Astrocyte (in vitro differentiated cells and primary cell): ENCODE data around the gene MZB1. TPM values are rescaled to one million over a fixed set of nuclear protein-coding genes. Genes with fewer than 3 reads are reported as not detected.
"Not testable (repeated sequence)": the region's sequence is repeated elsewhere in the genome, so short reads cannot be mapped to it uniquely, and the experiment has no call there.

Experiments used
- DNase-seq: peaks from one replicate; pipeline ENCODE4 v3.0.0-alpha.2; 2010; ENCODE audit warnings: low read depth
- FAIRE-seq: peaks from 2 replicates; lab custom pipeline; 2011; peaks lifted over from hg19 to GRCh38; lab: Jason Lieb, UNC
- H2AFZ ChIP-seq: 2 replicates; pipeline ENCODE4 v1.6.0; 2012; ENCODE audit warnings: low read depth, low read length, inconsistent platforms
- H3K27ac ChIP-seq: 2 replicates; pipeline ENCODE4 v1.5.1; 2011; ENCODE audit warnings: low read depth, low read length, inconsistent platforms
- H3K27me3 ChIP-seq: 2 replicates; pipeline ENCODE4 v1.6.0; 2011; ENCODE audit warnings: low read length, inconsistent platforms; ENCODE audit not compliant: insufficient read depth
- H3K36me3 ChIP-seq: 2 replicates; pipeline ENCODE4 v1.5.1; 2011; ENCODE audit warnings: low read length, inconsistent platforms; ENCODE audit not compliant: insufficient read depth
- H3K4me1 ChIP-seq: 2 replicates; pipeline ENCODE4 v1.5.1; 2011; ENCODE audit warnings: low read length, inconsistent platforms; ENCODE audit not compliant: insufficient read depth
- H3K4me2 ChIP-seq: 2 replicates; pipeline ENCODE4 v1.6.0; 2012; ENCODE audit warnings: low read length, inconsistent platforms
- H3K4me3 ChIP-seq: 2 replicates; pipeline ENCODE4 v1.5.1; 2011; ENCODE audit warnings: low read depth, mild to moderate bottlenecking, low read length, inconsistent platforms; ENCODE audit not compliant: insufficient read depth
- H3K79me2 ChIP-seq: 2 replicates; pipeline ENCODE4 v1.6.0; 2012; ENCODE audit warnings: mild to moderate bottlenecking, low read length, inconsistent platforms; ENCODE audit not compliant: insufficient read depth
- H3K9ac ChIP-seq: 2 replicates; pipeline ENCODE4 v1.6.0; 2012; ENCODE audit warnings: mild to moderate bottlenecking, low read length, inconsistent platforms
- H3K9me3 ChIP-seq: 2 replicates; pipeline ENCODE4 v1.5.1; 2012; ENCODE audit warnings: low read depth, mild to moderate bottlenecking, low read length, inconsistent platforms; ENCODE audit not compliant: insufficient read depth
- H4K20me1 ChIP-seq: 2 replicates; pipeline ENCODE4 v1.6.0; 2012; ENCODE audit warnings: low read length, inconsistent platforms; ENCODE audit not compliant: insufficient read depth
- H3K27ac Mint-ChIP-seq: one replicate; pipeline ENCODE4 v1.8.0; 2021; ENCODE audit warnings: mild to moderate bottlenecking, mixed read lengths; ENCODE audit not compliant: unreplicated experiment
- H3K27me3 Mint-ChIP-seq: one replicate; pipeline ENCODE4 v1.8.0; 2021; ENCODE audit warnings: low read depth, mixed read lengths; ENCODE audit not compliant: unreplicated experiment
- H3K36me3 Mint-ChIP-seq: one replicate; pipeline ENCODE4 v1.8.0; 2021; ENCODE audit warnings: low read depth, mixed read lengths; ENCODE audit not compliant: unreplicated experiment
- H3K4me1 Mint-ChIP-seq: one replicate; pipeline ENCODE4 v1.8.0; 2021; ENCODE audit warnings: low read depth, mixed read lengths; ENCODE audit not compliant: unreplicated experiment
- H3K4me3 Mint-ChIP-seq: one replicate; pipeline ENCODE4 v1.8.0; 2021; ENCODE audit warnings: mild to moderate bottlenecking, moderate library complexity, mixed read lengths; ENCODE audit not compliant: unreplicated experiment
- H3K9me3 Mint-ChIP-seq: one replicate; pipeline ENCODE4 v1.8.0; 2021; ENCODE audit warnings: mild to moderate bottlenecking, mixed read lengths; ENCODE audit not compliant: unreplicated experiment
- EZH2 ChIP-seq: IDR thresholded peaks from 2 replicates; pipeline ENCODE4 v1.6.1; 2012; ENCODE audit warnings: mild to moderate bottlenecking, low read length, inconsistent platforms; ENCODE audit not compliant: insufficient read depth
- total RNA-seq: library from RNA; stranded (reverse); gene quantifications from 2 replicates; pipeline ENCODE4 v1.2.1, GENCODE V29; 2021
- TF ChIP-seq, protein P1 (sequence below): IDR thresholded peaks from 2 replicates; pipeline ENCODE4 v1.5.1; 2011; ENCODE audit warnings: low read depth, mild to moderate bottlenecking, inconsistent platforms, low read length, moderate library complexity; ENCODE audit not compliant: insufficient read depth

Gene MZB1
- total RNA-seq, 1 donor from 2014 or later, result not detected

DNA sequence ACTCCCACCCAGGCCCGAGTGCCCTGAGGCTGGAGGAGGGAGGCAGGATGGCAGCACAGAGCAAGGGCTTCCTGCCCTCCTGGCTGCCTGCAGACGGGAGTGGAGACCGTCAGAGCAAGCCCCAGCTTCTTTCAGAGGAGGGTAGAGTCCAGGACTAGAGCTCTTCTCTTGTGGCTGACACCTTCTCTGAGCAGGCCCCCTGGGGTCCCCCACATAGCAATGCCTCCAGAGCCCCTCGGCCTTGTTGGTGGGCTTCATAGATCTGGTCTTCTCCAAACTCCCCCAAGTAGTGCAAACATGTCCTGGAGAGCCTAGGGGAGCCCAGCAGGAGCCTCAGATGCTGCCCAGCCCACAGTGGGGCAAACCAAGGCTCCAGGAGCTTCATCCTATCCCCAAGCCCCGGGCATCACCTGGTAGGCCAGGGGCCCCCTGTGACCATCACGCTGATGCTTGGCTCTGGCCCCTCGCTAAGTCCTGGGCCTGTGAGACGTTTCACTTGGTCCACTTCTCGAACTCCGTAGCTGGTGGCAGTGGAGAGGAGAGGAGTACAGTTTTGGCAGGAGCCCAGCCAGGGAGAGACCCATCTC lies 2.0 kb downstream of the MZB1 start:
- DNase-seq, result no peak
- no peak overlapping the region for H3K27ac ChIP-seq
- H3K27me3 Mint-ChIP-seq, result peaks cover 28% of the 10 kb centered on the region

DNA sequence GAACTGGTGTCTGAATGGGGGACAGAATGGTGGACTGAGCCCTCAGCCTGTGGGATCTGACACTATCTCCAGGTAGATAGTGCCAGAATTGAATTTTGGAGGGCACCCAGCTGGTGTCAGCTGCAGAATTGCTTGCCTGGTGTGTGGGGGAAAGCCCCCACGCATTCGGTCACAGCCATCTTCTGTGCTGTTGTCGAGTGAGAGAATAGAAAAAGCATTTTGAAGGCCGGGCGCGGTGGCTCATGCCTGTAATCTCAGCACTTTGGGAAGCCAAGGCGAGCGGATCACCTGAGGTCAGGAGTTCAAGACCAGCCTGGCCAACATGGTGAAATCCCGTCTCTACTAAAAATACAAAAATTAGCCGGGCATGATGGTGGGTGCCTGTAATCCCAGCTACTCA lies 2.8 kb downstream of the MZB1 start:
- not testable (repeated sequence) for DNase-seq, FAIRE-seq, H2AFZ ChIP-seq, H3K4me1 Mint-ChIP-seq, H3K36me3 Mint-ChIP-seq, H3K4me3 Mint-ChIP-seq, H3K27ac ChIP-seq, H3K9me3 Mint-ChIP-seq, H3K4me3 ChIP-seq, H3K36me3 ChIP-seq, H3K79me2 ChIP-seq, H3K4me2 ChIP-seq, H3K27me3 ChIP-seq, H3K9me3 ChIP-seq, H3K4me1 ChIP-seq, H3K9ac ChIP-seq, H4K20me1 ChIP-seq, H3K27ac Mint-ChIP-seq
- peaks cover 27% of the 10 kb centered on the region for H3K27me3 Mint-ChIP-seq

More for the DNA sequence above, 2.0 kb downstream of the MZB1 start:
- Mint-ChIP-seq H3K27ac (no peak overlapping the region), H3K4me3 (no peak overlapping the region), H3K36me3 (no peaks in the 10 kb centered on the region), H3K9me3 (no peaks in the 10 kb centered on the region), H3K4me1 (peaks cover 2% of the 10 kb centered on the region)
- Histone ChIP-seq H3K27me3 (no peaks in the 10 kb centered on the region), H4K20me1 (no peaks in the 10 kb centered on the region), H3K79me2 (no peaks in the 10 kb centered on the region), H3K36me3 (no peaks in the 10 kb centered on the region), H3K4me1 (peaks cover 4% of the 10 kb centered on the region), H2AFZ (no peak overlapping the region), H3K4me2 (no peak overlapping the region), H3K9ac (no peak overlapping the region), H3K9me3 (no peaks in the 10 kb centered on the region), H3K4me3 (no peak overlapping the region)
- FAIRE-seq, result no peak
- TF ChIP-seq, protein P1, sequence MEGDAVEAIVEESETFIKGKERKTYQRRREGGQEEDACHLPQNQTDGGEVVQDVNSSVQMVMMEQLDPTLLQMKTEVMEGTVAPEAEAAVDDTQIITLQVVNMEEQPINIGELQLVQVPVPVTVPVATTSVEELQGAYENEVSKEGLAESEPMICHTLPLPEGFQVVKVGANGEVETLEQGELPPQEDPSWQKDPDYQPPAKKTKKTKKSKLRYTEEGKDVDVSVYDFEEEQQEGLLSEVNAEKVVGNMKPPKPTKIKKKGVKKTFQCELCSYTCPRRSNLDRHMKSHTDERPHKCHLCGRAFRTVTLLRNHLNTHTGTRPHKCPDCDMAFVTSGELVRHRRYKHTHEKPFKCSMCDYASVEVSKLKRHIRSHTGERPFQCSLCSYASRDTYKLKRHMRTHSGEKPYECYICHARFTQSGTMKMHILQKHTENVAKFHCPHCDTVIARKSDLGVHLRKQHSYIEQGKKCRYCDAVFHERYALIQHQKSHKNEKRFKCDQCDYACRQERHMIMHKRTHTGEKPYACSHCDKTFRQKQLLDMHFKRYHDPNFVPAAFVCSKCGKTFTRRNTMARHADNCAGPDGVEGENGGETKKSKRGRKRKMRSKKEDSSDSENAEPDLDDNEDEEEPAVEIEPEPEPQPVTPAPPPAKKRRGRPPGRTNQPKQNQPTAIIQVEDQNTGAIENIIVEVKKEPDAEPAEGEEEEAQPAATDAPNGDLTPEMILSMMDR, result no peak
- no peak for TF ChIP-seq EZH2

DNA sequence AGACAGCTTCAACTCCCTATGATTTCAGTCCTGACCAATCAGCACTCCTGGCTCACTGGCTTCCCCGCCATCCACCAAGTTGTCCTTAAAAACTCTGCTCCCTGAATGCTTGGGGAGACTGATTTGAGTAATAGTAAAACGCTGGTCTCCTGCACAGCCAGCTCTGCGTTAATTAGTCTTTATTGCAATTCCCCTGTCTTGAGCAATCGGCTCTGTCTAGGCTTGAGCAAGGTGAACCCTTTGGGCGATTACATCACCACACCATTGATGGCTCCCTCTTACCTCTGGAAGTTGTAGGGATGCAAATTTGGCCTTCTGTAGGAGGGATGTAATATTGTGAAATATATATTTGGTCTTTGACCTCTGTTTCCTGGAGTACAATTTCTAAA lies 3.7 kb downstream of the MZB1 start:
- no peaks in the 10 kb centered on the region for H3K79me2 ChIP-seq
- H3K4me3 Mint-ChIP-seq, result no peak overlapping the region
- H3K27ac ChIP-seq, result no peak overlapping the region
- no peaks in the 10 kb centered on the region for H3K27me3 ChIP-seq
- H3K9me3 Mint-ChIP-seq, result no peaks in the 10 kb centered on the region
- no peak overlapping the region for H3K4me3 ChIP-seq
- FAIRE-seq (no peak), DNase-seq (no peak)
- H3K36me3 ChIP-seq, result no peaks in the 10 kb centered on the region
- H3K9ac ChIP-seq, result no peak overlapping the region
- no peaks in the 10 kb centered on the region for H3K4me1 Mint-ChIP-seq
- H3K4me2 ChIP-seq, result no peak overlapping the region
- no peaks in the 10 kb centered on the region for H4K20me1 ChIP-seq
- H3K27me3 Mint-ChIP-seq, result peaks cover 18% of the 10 kb centered on the region
- no peaks in the 10 kb centered on the region for H3K36me3 Mint-ChIP-seq
- TF ChIP-seq EZH2, result no peak
- TF ChIP-seq, protein P1, result no peak
- no peak overlapping the region for H3K27ac Mint-ChIP-seq
- H2AFZ ChIP-seq, result no peak overlapping the region
- no peaks in the 10 kb centered on the region for H3K4me1 ChIP-seq
- H3K9me3 ChIP-seq, result no peaks in the 10 kb centered on the region
